ENCODE data around the gene C7.

Gene C7

GRCh38 chr5:40995801-40996586, 86.7 kb downstream of the C7 start:
- no peaks in the 10 kb centered on the region for H3K4me1 ChIP-seq (ENCODE audit: low read length)
- no peaks in the 10 kb centered on the region for H3K27me3 ChIP-seq (ENCODE audit: low read depth, low read length)
- H3K9me3 ChIP-seq (ENCODE audit: insufficient read depth, low read length) = no peaks in the 10 kb centered on the region
- no peaks in the 10 kb centered on the region for H3K79me2 ChIP-seq (ENCODE audit: low read length)
- H3K27ac ChIP-seq (ENCODE audit: low read length) = no peak overlapping the region
- H3K4me2 ChIP-seq (ENCODE audit: low read length) = no peak overlapping the region
- TF ChIP-seq EZH2phosphoT487 (IDR thresholded peaks at IDR 0.05; ENCODE audit: low read depth) (no peak), CTCF (IDR thresholded peaks at IDR 0.05; ENCODE audit: low read depth, low read length) (no peak)
- H3K36me3 ChIP-seq (replicated peaks; ENCODE audit: low read depth, low read length) = no peaks in the 10 kb centered on the region
- no peak overlapping the region for H3K4me3 ChIP-seq (ENCODE audit: low read length)
- no peaks in the 10 kb centered on the region for H4K20me1 ChIP-seq (ENCODE audit: insufficient read depth, low read length)
- H3K9ac ChIP-seq (ENCODE audit: low read length) = no peak overlapping the region
- H2AFZ ChIP-seq (ENCODE audit: low read depth, low read length) = no peak overlapping the region

GRCh38 chr5:40999142-40999541, 89.8 kb downstream of the C7 start:
- no peaks in the 10 kb centered on the region for H3K36me3 ChIP-seq (replicated peaks; ENCODE audit: low read depth, low read length)
- no peak overlapping the region for H3K9ac ChIP-seq (ENCODE audit: low read length)
- no peak overlapping the region for H3K27ac ChIP-seq (ENCODE audit: low read length)
- H4K20me1 ChIP-seq (ENCODE audit: insufficient read depth, low read length) = no peaks in the 10 kb centered on the region
- no peak overlapping the region for H3K4me3 ChIP-seq (ENCODE audit: low read length)
- H2AFZ ChIP-seq (ENCODE audit: low read depth, low read length) = no peak overlapping the region
- TF ChIP-seq EZH2phosphoT487 (IDR thresholded peaks at IDR 0.05; ENCODE audit: low read depth) (no peak), CTCF (IDR thresholded peaks at IDR 0.05; ENCODE audit: low read depth, low read length) (no peak)
- no peaks in the 10 kb centered on the region for H3K9me3 ChIP-seq (ENCODE audit: insufficient read depth, low read length)
- H3K27me3 ChIP-seq (ENCODE audit: low read depth, low read length) = no peaks in the 10 kb centered on the region
- no peaks in the 10 kb centered on the region for H3K4me1 ChIP-seq (ENCODE audit: low read length)
- H3K4me2 ChIP-seq (ENCODE audit: low read length) = no peak overlapping the region
- no peaks in the 10 kb centered on the region for H3K79me2 ChIP-seq (ENCODE audit: low read length)

GRCh38 chr5:40999966-41000365, 90.7 kb downstream of the C7 start:
- no peaks in the 10 kb centered on the region for H4K20me1 ChIP-seq (ENCODE audit: insufficient read depth, low read length)

More at GRCh38 chr5:40999966-41000365, 90.7 kb downstream of the C7 start:
- Histone ChIP-seq H3K36me3 (replicated peaks; ENCODE audit: low read depth, low read length) (no peaks in the 10 kb centered on the region), H3K9me3 (ENCODE audit: insufficient read depth, low read length) (no peaks in the 10 kb centered on the region), H3K27ac (ENCODE audit: low read length) (no peak overlapping the region), H3K4me3 (ENCODE audit: low read length) (no peak overlapping the region), H3K4me2 (ENCODE audit: low read length) (no peak overlapping the region), H3K4me1 (ENCODE audit: low read length) (no peaks in the 10 kb centered on the region), H3K79me2 (ENCODE audit: low read length) (no peaks in the 10 kb centered on the region), H3K27me3 (ENCODE audit: low read depth, low read length) (no peaks in the 10 kb centered on the region), H2AFZ (ENCODE audit: low read depth, low read length) (no peak overlapping the region), H3K9ac (ENCODE audit: low read length) (no peak overlapping the region)
- no peak for TF ChIP-seq EZH2phosphoT487 (IDR thresholded peaks at IDR 0.05; ENCODE audit: low read depth)
- TF ChIP-seq CTCF (IDR thresholded peaks at IDR 0.05; ENCODE audit: low read depth, low read length) = no peak
